GM12872 (cell line): ENCODE measurements around the gene COLEC12.

Experiments used
- CTCF ChIP-seq: IDR thresholded peaks from 3 replicates; pipeline ENCODE4 v1.5.1; 2011; ENCODE audit warnings: low read depth, mild to moderate bottlenecking, low read length, moderate library complexity; ENCODE audit not compliant: insufficient read depth

The COLEC12 gene

DNA sequence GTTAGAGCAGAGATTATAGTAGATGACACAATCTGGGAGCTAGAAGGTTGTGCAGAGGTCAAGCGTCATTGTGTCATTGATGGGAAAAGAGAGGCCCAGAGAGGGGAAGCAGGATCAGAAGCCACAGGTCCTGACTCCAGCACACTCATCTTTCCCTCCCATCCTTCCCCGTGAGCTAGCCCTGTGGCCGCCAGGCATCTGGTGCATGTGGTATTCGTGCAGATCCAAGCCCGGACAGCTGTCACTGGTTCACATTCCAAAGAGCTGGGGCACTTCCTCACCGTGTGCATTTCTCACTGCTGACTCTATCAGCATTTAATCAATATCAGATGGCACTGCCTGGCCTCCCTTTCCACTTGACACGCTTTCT is 138.6 kb downstream of the COLEC12 start:
- no peak for TF ChIP-seq CTCF

DNA sequence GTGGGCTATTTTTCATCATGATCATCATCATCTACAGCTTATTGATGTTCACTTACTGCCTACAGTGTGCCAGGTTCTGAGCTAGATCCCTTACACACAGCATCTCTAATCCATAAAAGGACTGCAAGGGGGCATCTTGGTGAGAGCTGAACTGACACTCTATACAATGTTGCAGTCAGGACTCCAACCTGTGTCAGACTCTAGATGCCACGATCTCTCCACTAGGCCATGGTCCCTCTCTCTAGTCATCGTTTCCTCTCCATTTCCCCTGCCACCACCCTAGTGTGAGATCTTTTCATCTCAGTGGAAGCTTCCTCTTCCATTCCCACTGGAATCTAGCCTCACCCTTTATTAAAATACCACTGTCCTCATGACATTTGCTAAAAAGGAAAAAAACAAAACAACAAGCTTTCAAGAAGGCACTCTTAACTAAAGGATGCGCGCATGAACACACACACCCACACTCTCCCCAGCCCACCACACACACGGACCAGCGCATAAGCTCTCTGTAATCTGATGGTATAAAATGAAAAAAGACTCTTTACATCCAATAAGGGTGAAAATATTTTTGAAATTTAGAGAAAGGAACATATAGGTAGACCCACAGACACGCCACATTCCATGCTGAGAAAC is 139.3 kb downstream of the COLEC12 start:
- no peak for TF ChIP-seq CTCF

DNA sequence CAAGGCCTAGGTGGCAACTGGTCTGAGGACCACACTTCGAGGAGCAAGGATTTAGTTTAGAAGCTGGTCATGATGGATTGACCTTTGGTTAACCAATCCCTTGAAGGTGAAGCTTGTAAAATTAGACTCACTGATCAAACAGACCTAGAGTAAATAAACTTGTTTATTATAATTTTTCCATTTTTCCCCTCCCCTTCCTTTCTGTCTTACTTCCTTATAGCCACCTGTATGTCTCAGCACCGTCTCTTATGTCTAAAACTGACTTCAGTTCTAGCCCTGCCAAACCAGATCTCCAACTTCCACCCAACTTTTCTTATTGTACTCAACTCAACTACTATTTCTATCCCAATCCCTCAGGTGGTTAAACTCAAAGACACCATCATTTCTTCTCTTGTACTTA is 139.8 kb downstream of the COLEC12 start:
- TF ChIP-seq CTCF: no peak

- TF ChIP-seq CTCF: no peak
These were observed 143.7 kb downstream of the COLEC12 start for GRCh38 chr18:356778-357177.

GRCh38 chr18:355678-356077 is 144.8 kb downstream of the COLEC12 start:
- no peak for TF ChIP-seq CTCF

GRCh38 chr18:354471-354870 is 146.0 kb downstream of the COLEC12 start:
- no peak for TF ChIP-seq CTCF

DNA sequence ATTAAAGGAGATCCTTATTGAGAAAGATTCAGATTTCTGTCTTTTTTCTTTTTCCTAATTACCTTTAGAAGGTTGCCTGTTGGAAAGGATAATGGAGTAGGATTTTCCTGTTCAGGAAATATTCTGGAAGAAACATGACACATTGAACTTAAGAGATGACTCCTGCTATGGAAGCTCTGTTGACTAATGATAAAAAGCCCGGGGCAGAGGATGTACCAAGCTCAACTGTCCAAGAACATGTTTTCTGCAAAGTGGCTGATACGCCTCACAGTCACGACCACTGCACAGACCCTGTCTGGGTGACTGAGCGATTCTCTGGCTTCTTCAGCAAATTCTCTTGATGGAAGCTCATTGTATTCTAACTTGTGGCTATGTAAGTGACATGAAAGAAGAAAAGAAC is 146.5 kb downstream of the COLEC12 start:
- TF ChIP-seq CTCF: no peak

DNA sequence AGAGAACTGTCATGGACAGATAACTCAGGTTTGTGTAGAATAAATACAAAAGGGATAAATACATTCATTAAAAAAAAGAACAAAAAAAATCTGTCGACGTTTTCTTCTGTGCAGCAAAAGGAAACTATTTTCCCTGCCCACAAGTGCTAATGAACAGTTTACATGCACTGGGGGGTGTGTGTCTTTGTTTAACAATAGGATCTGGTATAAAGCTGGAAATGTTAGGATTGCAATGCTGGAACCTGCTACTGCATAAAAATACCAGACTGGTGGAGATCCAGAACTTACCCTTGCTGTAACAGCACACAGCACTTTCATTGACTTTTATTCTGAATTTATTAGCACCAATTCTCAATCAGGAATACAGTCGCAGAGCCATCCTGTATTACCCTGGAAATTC is 148.1 kb downstream of the COLEC12 start:
- no peak for TF ChIP-seq CTCF
